IMR-90 (cell line): Measurements from ENCODE around the gene ERVMER34-1. TPM values are rescaled to one million over a fixed set of nuclear protein-coding genes. Genes with fewer than 3 reads are reported as not detected.

Experiments
- CEBPB ChIP-seq: IDR thresholded peaks from 2 replicates; pipeline ENCODE4 v1.6.1; 2012; ENCODE audit warnings: low read depth, low read length, improper control_type of control experiment
- CTCF ChIP-seq: conservative IDR thresholded peaks from 2 replicates; pipeline ENCODE4 v1.5.1; 2012; ENCODE audit warnings: mild to moderate bottlenecking, low read depth, low read length, improper control_type of control experiment
- MAFK ChIP-seq: IDR thresholded peaks from 2 replicates; pipeline ENCODE4 v1.6.1; 2012; ENCODE audit warnings: low read depth, low read length, improper control_type of control experiment
- RFX5 ChIP-seq: IDR thresholded peaks from 2 replicates; pipeline ENCODE4 v1.8.0; 2012; ENCODE audit warnings: low read depth, mild to moderate bottlenecking, low read length, moderate library complexity
- polyA plus RNA-seq, 3 experiments: library from polyadenylated mRNA; depleted of rRNA; stranded (reverse); fragments of >200 nt; gene quantifications; 2 replicates each; pipeline ENCODE4 v1.2.3, GENCODE V29; 2012; ENCODE audit warnings: low replicate concordance in 1 of 3
- total RNA-seq: library from RNA; depleted of rRNA; stranded (reverse); fragments of >200 nt; gene quantifications from 2 replicates; pipeline ENCODE4 v1.2.3, GENCODE V29; 2012

Gene ERVMER34-1
- total and polyA plus RNA-seq, 2 of the 4 experiments (the other 2 are of a cell fraction): not detected

- TF ChIP-seq CTCF: no peak
- TF ChIP-seq MAFK: no peak
- TF ChIP-seq RFX5: no peak
- TF ChIP-seq CEBPB: 0 out of 2 replicates have a peak, but pooled peaks have one; percentile 2
These were observed 29.0 kb downstream of the ERVMER34-1 start (continued) for GRCh38 chr4:52721968-52722815.
